ENCODE measurements around the gene KIRREL3.

Gene KIRREL3

DNA sequence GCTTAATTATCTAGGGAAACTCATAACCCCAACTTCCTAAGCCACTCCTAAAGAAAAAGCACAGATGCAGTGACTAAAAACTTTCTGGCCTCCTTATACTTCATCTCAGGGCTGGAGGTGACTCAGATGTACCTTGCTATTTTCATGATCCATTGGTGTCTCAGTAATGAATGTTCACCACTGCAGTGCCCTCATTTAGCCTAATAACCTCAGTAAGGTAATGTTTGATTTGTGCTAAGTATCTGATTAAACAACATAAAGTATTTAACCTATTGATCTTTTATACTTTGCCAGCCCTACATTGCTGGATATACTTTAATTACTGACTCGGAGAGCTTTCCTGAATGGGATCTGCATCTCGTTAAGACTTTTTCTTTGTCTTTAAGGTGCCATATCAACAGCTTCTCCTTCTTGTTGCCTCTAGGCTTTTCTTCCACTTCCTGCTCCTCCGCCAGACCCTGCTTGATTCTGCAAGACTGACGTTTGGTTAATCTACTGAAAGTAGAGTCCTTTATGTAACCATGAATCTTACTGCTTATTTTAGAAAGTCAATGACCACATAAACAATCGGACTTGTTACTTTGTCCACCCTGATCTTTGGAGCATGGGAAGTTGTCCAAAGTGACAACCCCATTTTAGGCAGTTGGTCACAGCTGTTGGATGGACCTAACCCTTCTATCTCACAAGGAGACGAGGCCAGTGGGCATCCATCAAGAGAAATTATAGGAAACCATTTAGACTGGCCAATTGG, 342.1 kb downstream of the KIRREL3 start:
- no peak for DNase-seq

DNA sequence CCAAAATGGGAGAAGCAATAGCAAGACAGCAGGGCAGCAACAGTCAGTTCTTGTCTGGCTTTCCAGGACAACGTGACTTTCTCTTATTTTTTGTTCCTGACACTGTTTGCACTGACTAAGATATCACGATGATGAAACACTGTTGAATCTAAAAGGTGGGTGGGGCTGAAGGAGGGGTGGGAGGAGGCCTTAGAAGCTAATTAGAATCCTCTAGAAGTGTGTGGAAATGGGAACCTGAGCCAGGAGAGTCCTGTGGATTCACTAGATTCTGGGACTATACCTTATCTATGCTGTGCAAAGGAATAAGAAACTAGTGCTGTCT, 344.8 kb downstream of the KIRREL3 start:
- DNase-seq = no peak

GRCh38 chr11:126654886-126655806, 345.4 kb downstream of the KIRREL3 start:
- DNase-seq = no peak

GRCh38 chr11:126653040-126653439, 347.5 kb downstream of the KIRREL3 start:
- no peak for DNase-seq

- DNase-seq = no peak
Observed at GRCh38 chr11:126647735-126648134, 352.8 kb downstream of the KIRREL3 start.

- DNase-seq = no peak
Observed at GRCh38 chr11:126646701-126647557, 353.6 kb downstream of the KIRREL3 start.

DNA sequence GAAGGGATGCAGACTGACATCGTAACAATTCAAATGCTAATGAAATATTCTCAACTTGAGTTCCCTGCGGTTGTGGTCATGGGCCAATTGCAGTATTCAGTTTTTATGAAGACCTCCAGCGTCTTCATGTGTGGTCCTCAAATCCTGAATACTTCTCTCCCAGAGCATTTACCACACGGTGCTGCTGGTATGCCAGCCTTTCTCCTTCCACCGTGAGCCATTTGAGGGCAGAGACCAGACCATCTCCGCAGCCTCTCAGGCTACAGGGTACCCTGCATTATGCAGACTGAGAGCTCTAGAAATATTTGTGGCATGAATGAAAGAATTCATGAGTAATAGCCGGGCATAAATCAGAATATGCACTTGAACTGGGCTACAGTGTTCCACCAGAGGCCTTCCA, 355.4 kb downstream of the KIRREL3 start:
- DNase-seq = no peak

- DNase-seq = no peak
Observed at GRCh38 chr11:126640186-126640585, 360.4 kb downstream of the KIRREL3 start.

DNA sequence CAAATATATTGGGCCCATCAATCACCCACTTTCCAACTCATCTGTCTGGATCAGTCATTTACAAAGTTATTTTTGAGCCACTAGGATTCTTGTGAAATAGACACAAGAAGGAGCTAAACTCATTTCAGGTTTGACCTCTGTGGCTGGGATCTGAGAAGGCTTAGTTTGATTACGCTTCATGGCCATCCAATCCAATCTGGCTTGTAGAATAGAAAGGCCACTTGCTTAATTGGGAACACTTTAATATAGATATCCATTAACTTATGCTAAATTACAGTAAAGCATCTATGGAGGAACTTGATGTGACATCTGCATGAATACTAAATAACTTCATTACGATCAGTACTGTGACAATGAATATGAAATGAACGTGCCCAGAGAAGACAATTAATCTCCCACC, 360.9 kb downstream of the KIRREL3 start:
- no peak for DNase-seq

DNA sequence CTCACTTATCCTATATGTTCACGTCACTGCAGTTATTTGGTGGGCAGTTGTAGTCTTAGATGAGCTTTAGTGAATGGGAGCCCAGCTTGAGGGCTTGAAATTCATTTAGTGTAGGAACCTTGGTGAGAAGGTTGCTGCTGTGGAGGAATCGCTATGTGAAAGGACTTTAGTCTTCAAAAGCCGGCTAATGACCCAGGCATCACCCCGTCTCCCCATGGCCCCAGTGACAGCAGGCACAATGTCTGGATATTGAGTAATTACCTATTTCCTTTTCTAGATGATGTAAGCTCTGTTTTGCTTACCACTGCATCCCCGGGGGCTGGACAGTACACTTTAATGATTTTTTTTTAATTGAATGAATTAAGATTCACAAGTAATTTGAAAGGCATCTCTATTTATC, 361.9 kb downstream of the KIRREL3 start:
- DNase-seq = no peak

DNA sequence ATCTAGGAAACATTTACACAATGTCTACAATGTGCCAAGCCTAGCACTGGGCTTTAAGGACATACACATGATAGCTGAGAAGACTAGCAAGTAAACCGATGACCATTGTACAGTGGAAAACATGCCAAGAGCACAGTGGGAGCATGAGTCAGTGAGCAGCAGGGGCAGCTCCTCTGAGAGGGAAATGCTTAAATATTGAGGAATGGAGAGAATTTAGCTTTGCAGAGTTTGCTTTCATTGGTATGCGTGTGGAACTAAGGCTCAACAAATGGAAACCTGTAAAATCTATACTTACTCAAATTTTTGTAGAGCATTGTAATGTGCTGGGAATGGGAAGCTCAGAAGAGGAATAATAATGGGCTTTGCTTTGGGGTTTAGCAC, 362.8 kb downstream of the KIRREL3 start:
- no peak for DNase-seq

GRCh38 chr11:126636911-126637794, 363.4 kb downstream of the KIRREL3 start:
- no peak for DNase-seq

DNA sequence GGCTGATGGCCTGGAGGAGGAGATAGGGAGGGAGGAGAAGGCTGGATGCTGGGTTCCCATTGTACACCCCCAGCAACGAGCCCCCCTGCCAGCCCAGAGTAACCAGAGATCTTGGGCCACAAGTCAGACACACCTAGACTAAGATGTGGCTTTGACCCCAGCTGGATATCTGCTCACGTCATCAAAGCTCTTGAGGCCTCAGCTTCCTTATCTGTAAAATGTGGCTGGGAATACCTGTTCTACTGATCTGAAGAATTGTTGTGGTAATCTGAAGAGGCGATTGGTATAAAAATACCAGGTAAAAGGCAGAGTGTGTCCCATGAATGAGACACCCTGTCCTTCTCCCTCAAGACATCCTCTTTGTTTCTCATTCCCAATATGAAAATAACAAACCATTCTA, 365.1 kb downstream of the KIRREL3 start:
- no peak for DNase-seq

DNA sequence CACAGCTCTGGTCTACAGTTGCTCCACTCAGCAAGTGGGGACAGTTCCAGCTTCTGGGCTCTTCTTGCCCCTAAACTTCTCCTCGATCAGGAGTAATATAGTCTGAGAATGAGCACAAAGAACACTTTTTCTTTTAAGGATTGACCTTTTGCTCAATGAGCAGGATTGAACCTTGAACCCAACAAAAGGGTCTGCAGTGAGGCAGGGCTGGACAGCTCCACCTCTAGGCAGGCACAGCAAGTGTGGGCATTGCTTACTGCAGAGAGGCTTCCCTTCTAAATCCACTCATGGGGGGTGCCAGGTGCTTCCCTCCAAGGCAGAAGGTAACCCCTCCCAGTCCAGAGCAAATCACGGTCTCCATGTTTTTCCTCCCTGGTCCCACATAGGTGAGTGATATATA, 365.6 kb downstream of the KIRREL3 start:
- no peak for DNase-seq

- DNase-seq = no peak
Observed at GRCh38 chr11:126633330-126633729, 367.2 kb downstream of the KIRREL3 start.

DNA sequence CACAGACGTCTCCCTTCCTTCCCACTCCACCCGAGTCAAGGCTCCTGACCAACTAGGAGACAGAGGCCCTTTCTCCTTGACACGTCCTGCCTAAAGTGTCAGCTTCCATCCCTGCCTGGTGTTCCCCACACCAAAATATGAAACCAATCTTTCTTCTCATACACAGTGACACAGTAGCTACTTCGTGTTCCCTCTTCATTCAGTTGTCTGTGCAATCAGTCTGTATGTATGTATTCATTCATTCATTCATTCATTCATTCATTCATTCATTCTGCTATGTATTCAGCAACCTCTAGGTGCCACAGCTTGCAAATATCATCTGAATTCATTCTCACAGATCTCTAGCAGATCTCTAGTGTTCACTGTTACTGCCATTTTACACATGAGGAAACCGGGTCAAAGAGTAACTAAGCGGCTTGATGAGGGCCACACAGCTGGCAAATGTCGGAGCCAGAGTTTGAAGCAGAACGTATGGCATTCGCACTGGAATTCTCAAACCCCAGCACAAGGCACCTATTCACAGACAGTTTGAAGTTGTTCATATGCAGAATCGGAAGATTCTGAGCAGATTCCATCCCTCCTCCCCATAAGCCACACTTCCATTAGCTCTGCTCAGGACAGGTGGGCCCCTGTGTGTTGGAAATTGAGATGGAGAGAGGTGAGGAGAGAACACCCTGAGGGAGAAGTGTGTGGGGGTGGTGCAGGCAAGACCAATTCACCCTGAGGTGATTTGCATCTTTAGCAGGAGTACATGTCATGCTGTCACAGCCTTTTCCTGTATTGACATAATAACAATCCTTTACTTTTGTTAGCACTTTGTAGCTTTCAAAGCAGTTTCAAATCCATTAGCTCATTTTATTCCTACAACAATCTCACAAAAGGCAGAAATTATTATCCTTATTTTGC, 369.4 kb downstream of the KIRREL3 start:
- DNase-seq = no peak

DNA sequence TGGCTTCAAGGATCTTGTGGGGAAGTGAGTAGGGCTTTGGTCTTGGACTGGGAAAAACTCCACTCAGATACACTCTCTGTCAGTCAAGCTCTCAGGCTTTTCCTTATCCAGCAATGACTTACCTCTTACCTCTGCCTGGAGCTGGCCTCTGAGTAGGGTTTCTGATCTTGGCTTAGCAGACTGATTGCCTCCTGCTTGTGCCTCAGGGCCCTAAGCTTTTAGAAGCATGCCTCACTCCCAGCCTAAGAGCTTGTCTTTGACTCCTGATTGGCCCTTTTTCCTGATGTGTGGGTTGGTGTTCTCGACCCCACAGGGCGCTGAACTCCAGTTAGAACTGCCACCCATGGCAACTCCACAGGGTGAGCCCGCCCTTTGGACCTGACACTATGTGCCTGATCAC, 370.1 kb downstream of the KIRREL3 start:
- DNase-seq = no peak

DNA sequence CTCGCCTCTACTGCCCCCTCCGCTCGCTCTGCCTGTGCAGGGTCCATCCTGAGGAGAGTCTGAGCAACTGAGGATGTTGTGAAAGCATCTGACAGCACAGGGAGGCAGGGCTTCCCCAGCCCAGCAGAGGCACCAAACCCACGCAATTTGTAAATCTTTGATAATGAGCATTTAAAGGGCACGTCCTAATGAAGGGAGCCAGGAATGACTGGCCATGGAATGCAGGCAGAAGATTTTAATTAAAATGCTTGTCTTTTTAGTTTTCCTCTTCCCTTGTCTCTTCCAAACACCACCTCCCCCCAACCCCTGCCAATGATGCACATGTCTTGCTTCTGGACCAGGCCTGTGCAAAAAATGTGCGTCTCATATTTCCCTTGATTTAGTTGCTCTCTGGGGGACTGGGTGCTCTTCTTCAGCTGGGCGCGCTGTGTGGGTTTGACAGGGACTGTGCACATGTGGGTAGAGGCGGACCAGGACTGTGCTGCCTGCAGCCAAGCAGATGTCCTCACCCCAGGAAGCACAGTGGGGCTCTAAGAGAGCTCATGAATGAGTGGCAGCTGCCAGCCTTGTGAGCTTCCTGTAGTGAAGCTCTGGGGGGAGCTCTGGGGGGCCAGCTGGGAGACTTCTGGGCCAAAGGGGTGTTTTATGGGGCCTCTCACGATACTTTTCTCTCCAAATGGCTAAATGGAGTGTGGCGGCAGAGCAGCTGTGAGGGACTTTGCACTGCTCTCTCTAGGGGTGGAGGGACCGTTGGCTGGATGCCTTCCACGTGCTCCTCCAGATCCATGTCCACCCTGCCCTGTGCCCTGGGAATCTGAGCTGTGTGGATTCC, 371.6 kb downstream of the KIRREL3 start:
- DNase-seq = no peak

DNA sequence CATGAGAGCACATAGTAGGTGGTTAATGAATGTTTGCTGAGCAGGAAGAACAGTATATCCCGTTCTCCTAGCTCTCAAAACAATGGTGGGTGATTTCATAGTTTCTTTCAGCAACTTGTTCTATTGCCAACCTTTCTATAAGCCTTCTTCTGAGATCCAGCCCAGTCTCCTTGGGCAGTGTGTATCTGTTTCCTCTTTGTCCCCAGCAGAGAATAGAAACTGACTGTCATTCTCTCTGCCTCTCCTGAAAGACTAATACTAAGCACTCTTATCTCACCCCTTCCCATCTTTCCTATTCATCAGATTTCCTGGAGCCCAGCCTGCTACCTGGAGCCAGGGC, 372.1 kb downstream of the KIRREL3 start:
- no peak for DNase-seq

- DNase-seq = no peak
Observed at GRCh38 chr11:126627421-126627820, 373.1 kb downstream of the KIRREL3 start.
